ENCODE results near the gene MEPCE. TPM values are rescaled to one million over a fixed set of nuclear protein-coding genes. Genes with fewer than 3 reads are reported as not detected.
"Not testable (repeated sequence)": the region's sequence is repeated elsewhere in the genome, so short reads cannot be mapped to it uniquely, and the experiment has no call there.

The MEPCE gene
- total and polyA plus RNA-seq, 9 of the 15 experiments (the other 6 are each of a cell fraction or from before 2014, with no cell fraction given), result 10.9 to 76.3 (median 44.1) TPM

DNA sequence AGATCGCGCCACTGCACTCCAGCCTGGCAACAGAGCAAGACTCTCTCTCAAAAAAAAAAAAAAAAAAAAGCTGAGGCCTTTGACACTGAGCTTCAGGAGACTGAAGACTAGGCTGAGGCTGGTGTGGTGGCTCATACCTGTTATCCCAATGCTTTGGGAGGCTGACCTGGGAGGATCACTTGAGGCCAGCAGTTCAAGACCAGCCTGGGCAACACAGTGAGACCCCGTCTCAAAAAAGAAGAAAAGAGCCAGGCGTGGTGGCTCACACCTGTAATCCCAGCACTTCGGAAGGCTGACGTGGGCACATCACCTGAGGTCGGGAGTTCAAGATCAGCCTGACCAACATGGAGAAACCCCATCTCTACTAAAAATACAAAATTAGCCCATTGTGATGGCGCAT lies 17.7 kb downstream of the MEPCE start:
- H3K27me3 ChIP-seq (ENCODE audit: control insufficient read depth in 2 of 2, insufficient read depth in 2 of 2, low read length in 2 of 2); H3K4me2 ChIP-seq (ENCODE audit: insufficient read depth, low read length); H3K9ac ChIP-seq (ENCODE audit: insufficient read depth in 1 of 2, low read depth in 2 of 2, low read length in 2 of 2); H3K36me3 ChIP-seq (ENCODE audit: control insufficient read depth, insufficient read depth, low read length); H3K79me2 ChIP-seq (ENCODE audit: control insufficient read depth, insufficient read depth, low read length); ATAC-seq; H3K9me1 ChIP-seq (ENCODE audit: control insufficient read depth, insufficient read depth, low read length); H3K4me3 ChIP-seq; H3K9me3 ChIP-seq (replicated peaks; ENCODE audit: control insufficient read depth, insufficient read depth, low read depth, low read length); H4K20me1 ChIP-seq (replicated peaks; ENCODE audit: control insufficient read depth, insufficient read depth, low read length); DNase-seq (ENCODE audit: extremely low read depth in 1 of 4, low spot score in 3 of 4); H2AFZ ChIP-seq (ENCODE audit: low read depth, low read length); CTCF ChIA-PET (ENCODE audit: low intra/inter-chr PET ratio); intact Hi-C loops (cut with micrococcal nuclease); FAIRE-seq; in situ Hi-C loops (cut with MboI); BruUV-seq (replicated peaks); H3K27ac ChIP-seq (ENCODE audit: extremely low read depth, low read depth, low read length): not testable (repeated sequence)
- POLR2A ChIA-PET, result interaction anchor here (6.1 kb wide), 1 partner anchor 18 kb away, joined by 58 read pairs; the partner anchor contains the start of genes MEPCE and ZCWPW1
- peak; percentile 67 for TF ChIP-seq ZNF121 (CRISPR knock-in tag; conservative IDR thresholded peaks at IDR 0.05)
- peaks cover 26 to 58% of the 10 kb centered on the region in 2 experiments for H3K4me1 ChIP-seq (replicated peaks in 1 of 2; ENCODE audit: control insufficient read depth in 2 of 2, insufficient read depth in 2 of 2, low read length in 2 of 2)
- 93% methylated on average over 6 of the region's 8 CpGs for WGBS (ENCODE audit: insufficient coverage, low coverage, missing lambda C conversion rate)

DNA sequence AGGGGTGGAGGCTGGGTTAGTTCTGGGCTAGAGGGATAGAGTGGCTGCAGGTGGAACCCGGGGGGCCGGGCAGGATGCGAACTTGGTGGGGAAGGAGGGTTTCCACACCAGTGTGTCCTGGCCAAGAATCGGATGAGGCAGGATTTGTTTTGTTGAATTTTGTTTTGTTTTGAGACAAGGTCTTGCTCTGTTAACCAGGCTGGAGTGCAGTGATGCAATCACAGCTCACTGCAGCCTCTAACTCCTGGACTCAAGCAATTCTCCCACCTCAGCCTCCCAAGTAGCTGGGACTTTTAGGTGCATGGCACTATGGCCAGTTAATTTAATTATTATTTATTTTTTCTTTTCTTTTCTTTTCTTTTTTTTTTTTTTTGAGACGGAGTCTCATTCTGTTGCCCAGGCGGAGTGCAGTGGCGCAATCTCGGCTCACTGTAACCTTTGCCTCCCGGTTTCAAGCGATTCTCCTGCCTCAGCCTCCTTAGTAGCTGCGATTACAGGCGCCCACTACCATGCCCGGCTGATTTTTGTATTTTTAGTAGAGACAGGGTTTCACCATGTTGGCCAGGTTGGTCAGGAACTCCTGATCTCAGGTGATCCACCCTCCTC lies 19.7 kb downstream of the MEPCE start:
- Histone ChIP-seq H3K27ac (ENCODE audit: extremely low read depth, low read depth, low read length) (peak overlapping the region; percentile 87; the same call in 1 of the 3 replicates), H3K4me1 (replicated peaks in 1 of 2; ENCODE audit: control insufficient read depth in 2 of 2, insufficient read depth in 2 of 2, low read length in 2 of 2) (peaks cover 20 to 42% of the 10 kb centered on the region in 2 experiments), H4K20me1 (replicated peaks; ENCODE audit: control insufficient read depth, insufficient read depth, low read length) (no peaks in the 10 kb centered on the region), H3K79me2 (ENCODE audit: control insufficient read depth, insufficient read depth, low read length) (peaks cover 5% of the 10 kb centered on the region; the same call in 2 of the 3 replicates), H3K9ac (ENCODE audit: insufficient read depth in 1 of 2, low read depth in 2 of 2, low read length in 2 of 2) (peak overlapping the region; percentile 70 to 90; a peak in 2 of 4 replicates), H2AFZ (ENCODE audit: low read depth, low read length) (no peak overlapping the region), H3K27me3 (ENCODE audit: control insufficient read depth in 2 of 2, insufficient read depth in 2 of 2, low read length in 2 of 2) (no peaks in the 10 kb centered on the region), H3K9me3 (replicated peaks; ENCODE audit: control insufficient read depth, insufficient read depth, low read depth, low read length) (no peaks in the 10 kb centered on the region), H3K4me3 (no peak overlapping the region), H3K36me3 (ENCODE audit: control insufficient read depth, insufficient read depth, low read length) (no peaks in the 10 kb centered on the region), H3K9me1 (ENCODE audit: control insufficient read depth, insufficient read depth, low read length) (no peaks in the 10 kb centered on the region), H3K4me2 (ENCODE audit: insufficient read depth, low read length) (no peak overlapping the region)
- in situ Hi-C loops (cut with MboI) (no loop called here), intact Hi-C loops (cut with micrococcal nuclease) (no loop called here)
- FAIRE-seq, result no peak
- ATAC-seq, result no peak
- 87% methylated on average over 11 of the region's 13 CpGs for WGBS (ENCODE audit: insufficient coverage, low coverage, missing lambda C conversion rate)
- DNase-seq (ENCODE audit: extremely low read depth in 1 of 4, low spot score in 3 of 4), result no peak
- CTCF ChIA-PET (ENCODE audit: low intra/inter-chr PET ratio), result interaction anchor here (1.2 to 1.8 kb wide), 2 partner anchors 48 to 49 kb away, joined by 3 to 10 read pairs; no protein-coding TSS in a partner anchor
- TSS peak; percentile 55 for BruUV-seq (replicated peaks)
- POLR2A ChIA-PET, result interaction anchor here (0.8 to 2.4 kb wide), 4 partner anchors 9 to 20 kb away, joined by 3 to 30 read pairs (median 6); partner anchors contain the start of genes MEPCE, PPP1R35 and ZCWPW1
- no peak for TF ChIP-seq NFRKB (IDR thresholded peaks at IDR 0.05; ENCODE audit: low read depth)
- peak; percentile 59; the same call in 1 of the 2 replicates for TF ChIP-seq CEBPG (CRISPR knock-in tag; IDR thresholded peaks at IDR 0.05)
- TF ChIP-seq CEBPG (tag; conservative IDR thresholded peaks at IDR 0.05 in 1 of 2, IDR thresholded peaks at IDR 0.05 in 1 of 2), result peak; percentile 71 to 76
- TF ChIP-seq CBX8 (IDR thresholded peaks at IDR 0.05; ENCODE audit: borderline replicate concordance, extremely low read depth, low read depth, low read length, poor library complexity, severe bottlenecking), result no peak
- no peak for TF ChIP-seq SMAD1 (IDR thresholded peaks at IDR 0.05; ENCODE audit: low read depth, low read length, partially characterized antibody)
- TF ChIP-seq ZNF184 (CRISPR knock-in tag; IDR thresholded peaks at IDR 0.05), result no peak
- TF ChIP-seq ZNF212 (CRISPR knock-in tag; IDR thresholded peaks at IDR 0.05), result no peak
- no peak for TF ChIP-seq NCOA2 (IDR thresholded peaks at IDR 0.05; ENCODE audit: partially characterized antibody in 2 of 2)
- TF ChIP-seq CEBPB (tag; IDR thresholded peaks at IDR 0.05), result peak; percentile 85
- TF ChIP-seq TAF7 (tag; IDR thresholded peaks at IDR 0.05), result no peak
- TF ChIP-seq, protein P1, sequence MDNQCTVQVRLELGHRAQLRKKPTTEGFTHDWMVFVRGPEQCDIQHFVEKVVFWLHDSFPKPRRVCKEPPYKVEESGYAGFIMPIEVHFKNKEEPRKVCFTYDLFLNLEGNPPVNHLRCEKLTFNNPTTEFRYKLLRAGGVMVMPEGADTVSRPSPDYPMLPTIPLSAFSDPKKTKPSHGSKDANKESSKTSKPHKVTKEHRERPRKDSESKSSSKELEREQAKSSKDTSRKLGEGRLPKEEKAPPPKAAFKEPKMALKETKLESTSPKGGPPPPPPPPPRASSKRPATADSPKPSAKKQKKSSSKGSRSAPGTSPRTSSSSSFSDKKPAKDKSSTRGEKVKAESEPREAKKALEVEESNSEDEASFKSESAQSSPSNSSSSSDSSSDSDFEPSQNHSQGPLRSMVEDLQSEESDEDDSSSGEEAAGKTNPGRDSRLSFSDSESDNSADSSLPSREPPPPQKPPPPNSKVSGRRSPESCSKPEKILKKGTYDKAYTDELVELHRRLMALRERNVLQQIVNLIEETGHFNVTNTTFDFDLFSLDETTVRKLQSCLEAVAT (IDR thresholded peaks at IDR 0.05), result peak in 1 of 2 experiments; percentile 61; a peak in 1 of 4 replicates
- TF ChIP-seq ZNF75A (CRISPR knock-in tag; IDR thresholded peaks at IDR 0.05), result no peak
- TF ChIP-seq KDM1A (IDR thresholded peaks at IDR 0.05), result no peak
- no peak for TF ChIP-seq HDAC3 (IDR thresholded peaks at IDR 0.05; ENCODE audit: borderline replicate concordance, partially characterized antibody)
